Measurements from ENCODE around the gene IDUA.

DNA sequence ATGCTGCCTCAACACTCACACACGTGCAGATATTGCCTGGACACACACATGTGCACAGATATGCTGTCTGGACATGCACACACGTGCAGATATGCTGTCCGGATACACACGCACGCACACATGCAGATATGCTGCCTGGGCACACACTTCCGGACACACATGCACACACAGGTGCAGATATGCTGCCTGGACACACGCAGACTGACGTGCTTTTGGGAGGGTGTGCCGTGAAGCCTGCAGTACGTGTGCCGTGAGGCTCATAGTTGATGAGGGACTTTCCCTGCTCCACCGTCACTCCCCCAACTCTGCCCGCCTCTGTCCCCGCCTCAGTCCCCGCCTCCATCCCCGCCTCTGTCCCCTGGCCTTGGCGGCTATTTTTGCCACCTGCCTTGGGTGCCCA is 39.3 kb downstream of the IDUA start:
- no peak for TF ChIP-seq YY1 (IDR thresholded peaks at IDR 0.05; ENCODE audit: low read depth, low read length)
- TF ChIP-seq, protein P1, sequence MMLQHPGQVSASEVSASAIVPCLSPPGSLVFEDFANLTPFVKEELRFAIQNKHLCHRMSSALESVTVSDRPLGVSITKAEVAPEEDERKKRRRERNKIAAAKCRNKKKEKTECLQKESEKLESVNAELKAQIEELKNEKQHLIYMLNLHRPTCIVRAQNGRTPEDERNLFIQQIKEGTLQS (IDR thresholded peaks at IDR 0.05; ENCODE audit: borderline replicate concordance, extremely low read depth, low read depth, low read length) = no peak
- no peak for TF ChIP-seq ATF2 (IDR thresholded peaks at IDR 0.05; ENCODE audit: low read length)
- no peak for TF ChIP-seq POLR2A (IDR thresholded peaks at IDR 0.05; ENCODE audit: low read depth, low read length)
- TF ChIP-seq NFYB (IDR thresholded peaks at IDR 0.05; ENCODE audit: insufficient read depth, low read depth, low read length) = no peak
- TF ChIP-seq CREB1 (IDR thresholded peaks at IDR 0.05; ENCODE audit: low read depth) = no peak
- TF ChIP-seq NRF1 (conservative IDR thresholded peaks at IDR 0.05; ENCODE audit: low read depth, low read length) = no peak
- TF ChIP-seq, protein P2, sequence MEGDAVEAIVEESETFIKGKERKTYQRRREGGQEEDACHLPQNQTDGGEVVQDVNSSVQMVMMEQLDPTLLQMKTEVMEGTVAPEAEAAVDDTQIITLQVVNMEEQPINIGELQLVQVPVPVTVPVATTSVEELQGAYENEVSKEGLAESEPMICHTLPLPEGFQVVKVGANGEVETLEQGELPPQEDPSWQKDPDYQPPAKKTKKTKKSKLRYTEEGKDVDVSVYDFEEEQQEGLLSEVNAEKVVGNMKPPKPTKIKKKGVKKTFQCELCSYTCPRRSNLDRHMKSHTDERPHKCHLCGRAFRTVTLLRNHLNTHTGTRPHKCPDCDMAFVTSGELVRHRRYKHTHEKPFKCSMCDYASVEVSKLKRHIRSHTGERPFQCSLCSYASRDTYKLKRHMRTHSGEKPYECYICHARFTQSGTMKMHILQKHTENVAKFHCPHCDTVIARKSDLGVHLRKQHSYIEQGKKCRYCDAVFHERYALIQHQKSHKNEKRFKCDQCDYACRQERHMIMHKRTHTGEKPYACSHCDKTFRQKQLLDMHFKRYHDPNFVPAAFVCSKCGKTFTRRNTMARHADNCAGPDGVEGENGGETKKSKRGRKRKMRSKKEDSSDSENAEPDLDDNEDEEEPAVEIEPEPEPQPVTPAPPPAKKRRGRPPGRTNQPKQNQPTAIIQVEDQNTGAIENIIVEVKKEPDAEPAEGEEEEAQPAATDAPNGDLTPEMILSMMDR (IDR thresholded peaks at IDR 0.05 in 2 of 3, conservative IDR thresholded peaks at IDR 0.05 in 1 of 3; ENCODE audit: control insufficient read depth in 2 of 3, extremely low read depth in 1 of 3, insufficient read depth in 1 of 3, low read depth in 3 of 3, low read length in 3 of 3) = no peak

Measured in GM12878 (cell line).